ENCODE results near the gene CYB5B.
"Not testable (repeated sequence)": the region's sequence is repeated elsewhere in the genome, so short reads cannot be mapped to it uniquely, and the experiment has no call there.

The CYB5B gene

DNA sequence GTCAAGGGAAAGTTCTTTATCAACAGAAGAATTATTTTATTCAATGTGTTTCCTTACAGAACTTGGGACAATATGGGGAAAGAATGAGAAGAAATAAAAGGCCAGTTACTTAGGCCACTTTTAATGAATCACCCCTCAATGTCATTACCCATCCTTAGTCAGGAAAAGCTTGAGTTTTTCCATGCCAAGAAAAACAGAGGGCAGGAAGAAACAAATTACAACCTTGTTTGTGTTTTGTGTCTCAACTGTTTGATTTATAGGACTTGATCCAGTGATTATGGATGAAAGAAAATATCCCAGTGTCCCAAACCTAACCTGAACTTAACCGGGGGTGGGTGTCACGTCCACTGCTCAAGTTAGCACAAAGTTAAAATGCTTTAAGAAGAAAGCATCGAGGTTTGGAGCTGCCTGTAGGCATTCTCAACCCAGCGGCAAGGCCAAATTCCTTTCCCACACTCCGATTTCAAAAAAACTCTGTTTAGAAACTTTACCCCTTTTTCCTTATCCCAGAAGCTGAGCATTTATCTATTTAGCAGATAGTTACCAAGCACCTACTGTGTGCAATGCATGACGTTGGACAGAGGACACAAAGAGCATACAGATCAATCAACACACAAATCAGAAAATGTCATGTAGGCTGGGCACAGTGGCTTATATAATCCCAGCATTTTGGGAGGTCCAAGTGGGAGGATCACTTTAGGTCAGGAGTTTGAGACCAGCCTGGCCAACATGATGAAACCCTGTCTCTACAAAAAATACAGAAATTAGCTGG, 14.0 kb upstream of the CYB5B start:
- no peak for DNase-seq

DNA sequence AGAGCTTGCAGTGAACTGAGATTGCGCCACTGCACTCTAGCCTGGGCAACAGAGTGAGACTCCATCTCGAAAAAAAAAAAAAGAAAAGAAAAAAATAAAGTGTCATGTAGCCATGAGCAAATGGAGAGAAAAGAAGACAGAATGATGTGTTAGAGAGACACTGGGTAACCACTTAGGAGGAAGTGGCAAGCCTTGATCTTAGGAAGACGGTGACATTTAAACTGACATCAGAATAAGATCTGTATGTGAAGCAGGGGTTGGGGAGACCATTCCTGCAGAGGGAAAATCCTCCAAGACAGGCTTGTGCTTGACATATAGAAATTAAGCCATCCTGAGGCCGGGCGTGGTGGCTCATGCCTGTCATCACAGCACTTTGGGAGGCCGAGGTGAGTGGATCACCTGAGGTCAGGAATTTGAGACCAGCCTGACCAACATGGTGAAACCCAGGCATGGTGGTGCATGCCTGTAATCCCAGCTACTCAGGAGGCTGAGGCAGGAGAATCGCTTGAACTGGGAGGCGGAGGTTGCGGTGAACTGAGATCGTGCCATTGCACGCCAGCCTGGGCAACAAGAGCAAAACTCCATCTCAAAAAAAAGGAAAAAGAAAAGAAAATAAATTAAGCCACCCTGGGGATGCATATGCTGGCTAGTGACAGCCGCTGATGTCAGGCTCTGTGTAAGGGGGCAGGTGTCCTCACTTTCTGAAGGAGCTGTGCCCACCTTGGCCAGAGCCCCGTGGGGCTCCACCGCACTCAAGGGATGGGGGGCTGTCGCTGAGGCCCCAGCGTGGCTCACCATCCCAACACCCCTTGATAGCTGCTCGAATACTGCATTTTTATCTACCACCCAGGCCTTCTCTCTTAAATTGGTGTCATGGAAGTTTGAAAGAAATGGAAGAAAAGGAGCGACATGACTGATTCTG, 13.1 kb upstream of the CYB5B start:
- no peak for DNase-seq

DNA sequence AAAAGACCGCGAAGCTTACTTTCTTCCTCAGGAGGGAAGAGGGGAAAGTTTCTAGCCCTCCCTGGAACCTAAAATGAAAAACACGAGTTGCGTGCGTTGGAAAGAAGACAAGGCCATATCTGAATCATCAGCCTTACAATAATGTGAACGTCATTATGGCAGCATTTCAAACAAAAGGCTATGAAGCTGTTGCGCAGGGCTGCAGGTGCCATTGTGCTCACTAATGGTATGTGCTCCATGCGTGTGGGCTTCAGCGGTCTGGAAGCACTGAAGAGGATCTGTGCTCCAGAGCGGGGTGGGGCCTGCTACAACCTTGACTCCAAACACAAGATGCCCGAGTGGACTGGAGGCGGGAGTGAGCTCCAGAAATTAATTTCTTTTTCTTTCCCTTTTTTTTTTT, 12.1 kb upstream of the CYB5B start:
- no peak for DNase-seq

DNA sequence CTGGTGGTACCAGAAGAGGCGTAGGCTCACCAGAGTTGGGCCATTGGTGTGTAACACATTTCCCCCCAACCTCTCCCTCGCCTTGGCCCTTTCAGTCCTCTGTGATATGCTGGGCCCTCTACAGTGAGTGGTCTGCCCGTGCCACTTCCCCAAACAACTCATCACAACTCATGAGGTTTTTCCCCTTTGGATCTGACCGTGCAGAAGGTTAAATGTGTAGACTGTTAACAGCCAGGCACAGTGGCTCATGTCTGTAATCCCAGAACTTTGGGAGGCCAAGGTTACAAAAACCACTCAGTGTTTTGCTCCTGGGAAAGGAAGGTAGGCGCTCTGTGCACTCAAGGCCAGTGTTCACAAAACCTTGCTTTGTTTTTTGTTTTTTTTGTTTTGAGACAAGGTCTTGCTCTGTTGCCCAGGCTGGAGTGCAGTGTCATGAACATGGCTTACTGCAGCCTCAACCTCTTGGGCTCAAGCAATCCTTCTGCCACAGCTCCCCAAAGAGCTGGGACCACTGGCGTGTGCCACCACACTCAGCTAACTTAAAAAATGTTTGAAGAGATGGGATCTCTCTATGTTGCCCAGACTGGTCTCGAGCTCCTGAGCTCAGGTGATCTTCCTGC, 11.3 kb upstream of the CYB5B start:
- DNase-seq, result no peak

DNA sequence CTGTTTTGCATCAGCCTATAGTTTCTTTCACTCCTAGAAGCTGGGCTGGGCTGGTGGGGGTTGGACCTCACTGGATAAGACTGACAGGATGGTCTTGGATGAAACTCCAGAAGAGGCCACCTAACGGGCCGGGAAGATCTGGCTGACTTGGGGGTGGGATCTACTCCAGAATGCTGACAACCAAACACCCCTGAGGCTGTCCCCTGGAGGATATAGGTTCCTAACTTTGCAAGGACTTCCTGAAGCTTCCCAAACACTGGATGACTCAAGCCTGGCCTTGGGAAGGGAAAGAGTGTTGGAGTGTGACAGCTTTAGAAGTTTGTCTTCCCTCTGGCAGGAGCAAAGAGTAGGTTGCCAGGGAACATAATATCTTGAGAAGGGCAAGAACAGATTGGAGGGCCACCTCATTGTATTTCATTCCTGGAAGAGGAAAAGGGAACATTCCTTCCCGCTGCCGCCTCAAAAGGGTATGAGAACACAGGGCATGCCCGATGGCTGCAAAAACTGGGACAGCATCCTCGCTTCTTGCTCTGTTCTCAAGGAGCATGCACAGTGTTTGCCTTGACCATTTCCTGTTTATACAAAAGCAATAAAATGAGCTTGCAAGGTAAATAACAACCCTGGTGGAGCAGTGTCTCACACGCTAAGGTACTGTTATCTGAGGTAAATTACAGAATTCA, 6.8 kb upstream of the CYB5B start:
- no peak for DNase-seq

DNA sequence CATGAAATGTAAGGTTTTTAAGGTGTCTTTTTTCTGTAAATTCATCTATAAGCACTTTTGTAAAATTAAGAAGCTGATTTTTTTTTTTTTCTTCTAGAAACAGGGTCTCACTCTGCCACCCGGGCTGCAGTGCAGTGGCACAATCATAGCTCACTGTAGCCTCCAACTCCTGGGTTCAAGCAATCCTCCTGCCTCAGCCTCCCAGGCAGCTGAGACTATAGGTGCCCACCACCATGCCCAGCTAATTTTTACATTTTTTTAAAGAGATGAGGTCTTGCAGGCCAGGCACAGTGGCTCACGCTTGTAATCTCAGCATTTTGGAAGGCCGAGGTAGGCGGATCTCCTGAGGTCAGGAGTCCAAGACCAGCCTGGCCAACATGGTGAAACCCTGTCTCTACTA, 4.5 kb upstream of the CYB5B start:
- DNase-seq, result no peak

DNA sequence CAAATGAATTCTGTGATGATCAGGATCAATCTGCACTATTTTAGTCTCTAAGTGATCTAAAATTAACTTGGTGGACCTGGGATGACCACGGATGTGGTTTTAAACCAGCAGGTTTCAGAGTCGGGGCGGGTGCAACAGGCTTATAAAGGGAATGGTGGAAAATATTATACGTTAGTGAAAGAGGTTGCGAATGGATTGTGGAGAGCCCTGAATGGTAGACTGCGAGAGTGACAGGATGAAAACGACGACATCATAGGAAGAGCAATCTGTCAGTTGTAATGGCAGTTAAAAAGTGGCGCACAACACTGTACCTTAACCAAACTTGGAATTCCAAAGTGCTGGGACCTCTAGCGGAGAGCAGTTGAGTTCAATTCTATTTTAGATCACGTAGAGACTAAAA, 1.2 kb upstream of the CYB5B start:
- no peak for DNase-seq

DNA sequence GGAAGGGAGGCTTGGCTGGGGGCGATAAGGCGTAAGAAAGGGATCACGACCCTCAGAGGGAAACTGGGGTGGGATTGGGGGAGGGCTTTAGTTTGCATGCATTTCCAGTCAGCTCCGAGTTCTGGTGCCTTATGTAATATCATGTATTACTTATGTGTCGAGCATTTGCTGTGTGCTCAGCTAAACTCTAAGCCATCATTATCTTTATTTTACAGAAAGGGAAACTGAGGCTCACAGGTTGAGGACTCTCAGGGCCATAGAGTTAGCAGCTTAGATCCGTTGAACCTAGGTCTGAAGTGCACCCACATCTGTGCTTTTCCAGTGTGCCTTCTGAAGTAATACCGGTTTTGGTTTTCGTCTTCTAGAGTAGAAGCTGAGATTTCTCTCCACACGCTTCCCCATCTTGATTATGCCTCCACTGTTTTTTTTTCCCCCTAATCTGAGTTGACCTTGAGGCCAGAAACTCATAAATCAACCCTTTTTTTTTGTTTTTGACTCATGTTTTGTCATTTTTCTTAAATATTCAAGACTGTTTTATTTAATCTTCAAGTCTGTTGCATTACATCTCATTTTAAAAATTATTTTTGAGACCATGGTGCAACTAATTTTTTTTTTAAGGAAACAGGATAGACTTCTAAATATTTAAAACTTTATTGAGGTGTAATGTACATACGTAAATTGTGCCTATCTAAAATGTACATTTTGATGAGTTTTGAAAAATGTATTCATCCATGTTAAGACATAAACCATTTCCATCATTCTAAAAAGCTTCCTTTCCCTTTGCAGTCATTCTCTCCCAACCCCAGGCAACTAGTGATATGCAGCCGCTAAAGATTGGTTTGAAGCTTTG, 741 bp downstream of the CYB5B start:
- no peak for DNase-seq

DNA sequence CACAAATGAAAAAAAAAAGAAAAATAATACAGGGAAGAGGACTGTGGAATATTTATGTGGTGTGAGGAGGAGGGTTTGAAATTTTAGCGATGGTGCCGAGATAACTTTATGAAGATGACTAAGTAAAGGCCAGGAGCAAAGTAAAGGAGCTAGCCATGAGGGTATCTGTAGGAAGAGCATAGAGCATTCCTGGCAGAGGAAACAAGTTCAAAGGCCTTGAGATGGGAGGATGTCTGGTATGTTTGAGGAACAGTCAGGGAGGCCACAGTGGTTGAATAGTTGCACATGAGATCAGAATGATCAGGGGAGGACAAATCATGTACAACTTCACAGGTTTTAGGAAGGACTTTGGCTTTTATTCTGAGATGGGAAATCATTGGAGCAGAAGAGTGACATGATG, 4.2 kb downstream of the CYB5B start:
- DNase-seq, result no peak

DNA sequence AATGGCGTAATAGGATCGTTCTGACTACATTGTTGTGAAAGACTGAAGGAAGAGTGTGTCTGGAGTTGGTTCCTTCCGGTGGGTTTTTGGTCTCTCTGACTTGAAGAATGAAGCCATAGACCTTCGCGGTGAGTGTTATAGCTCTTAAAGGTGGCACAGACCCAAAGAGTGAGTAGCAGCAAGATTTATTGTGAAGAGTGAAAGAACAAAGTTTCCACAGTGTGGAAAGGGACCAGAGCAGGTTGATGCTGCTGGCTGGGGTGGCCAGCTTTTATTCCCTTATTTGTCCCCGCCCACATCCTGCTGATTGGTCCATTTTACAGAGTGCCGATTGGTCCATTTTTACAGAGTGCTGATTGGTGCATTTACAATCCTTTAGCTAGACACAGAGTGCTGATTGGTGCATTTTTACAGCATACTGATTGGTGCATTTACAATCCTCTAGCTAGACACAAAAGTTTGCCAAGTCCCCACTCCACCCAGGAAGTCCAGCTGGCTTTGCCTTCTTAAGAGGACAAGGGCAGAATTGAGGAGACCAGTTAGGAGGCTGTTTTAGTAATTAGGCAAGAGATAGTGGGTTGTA, 4.7 kb downstream of the CYB5B start:
- DNase-seq, result not testable (repeated sequence)

DNA sequence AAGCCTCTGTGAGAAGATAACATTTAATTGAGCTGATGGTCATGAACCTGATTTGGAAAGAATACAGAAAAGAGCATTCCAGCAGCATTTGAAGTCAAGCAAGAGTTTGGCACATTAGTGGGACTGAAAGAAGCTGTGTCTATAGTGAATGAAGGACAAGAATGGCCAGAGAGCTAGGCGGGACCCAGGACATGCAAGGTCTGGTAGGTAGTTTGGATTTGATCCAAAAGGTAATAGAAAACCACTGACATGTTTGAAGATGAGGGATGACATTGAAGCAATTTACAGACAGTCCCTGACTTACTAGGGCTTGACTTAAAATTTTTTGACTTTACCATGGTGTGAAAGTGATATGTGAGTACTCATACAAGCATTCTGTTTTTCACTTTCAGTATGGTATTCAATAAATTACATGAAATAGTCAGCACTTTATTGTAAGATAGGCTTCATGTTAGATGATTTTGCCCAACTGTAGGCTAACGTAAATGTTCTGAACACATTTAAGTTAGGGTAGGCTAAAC, 7.6 kb downstream of the CYB5B start:
- DNase-seq, result no peak

DNA sequence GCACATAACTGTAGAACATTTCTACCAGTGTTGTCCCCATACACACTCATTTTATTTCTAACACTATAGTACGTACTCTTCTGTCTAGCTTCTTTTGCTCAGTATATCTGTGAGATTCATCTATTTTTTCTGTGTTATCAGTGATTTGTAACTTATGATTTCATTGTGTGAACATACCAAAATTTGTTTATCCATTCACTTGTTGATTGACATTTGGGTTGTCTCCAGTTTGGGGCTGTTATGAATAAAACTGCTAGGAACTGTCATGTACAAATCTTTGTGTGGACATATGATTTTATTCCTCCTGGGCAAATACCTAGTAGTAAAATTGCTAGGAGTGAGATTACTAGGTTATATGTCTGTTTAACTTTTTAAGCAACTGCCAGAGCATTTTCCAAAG, 9.6 kb downstream of the CYB5B start:
- DNase-seq, result no peak

DNA sequence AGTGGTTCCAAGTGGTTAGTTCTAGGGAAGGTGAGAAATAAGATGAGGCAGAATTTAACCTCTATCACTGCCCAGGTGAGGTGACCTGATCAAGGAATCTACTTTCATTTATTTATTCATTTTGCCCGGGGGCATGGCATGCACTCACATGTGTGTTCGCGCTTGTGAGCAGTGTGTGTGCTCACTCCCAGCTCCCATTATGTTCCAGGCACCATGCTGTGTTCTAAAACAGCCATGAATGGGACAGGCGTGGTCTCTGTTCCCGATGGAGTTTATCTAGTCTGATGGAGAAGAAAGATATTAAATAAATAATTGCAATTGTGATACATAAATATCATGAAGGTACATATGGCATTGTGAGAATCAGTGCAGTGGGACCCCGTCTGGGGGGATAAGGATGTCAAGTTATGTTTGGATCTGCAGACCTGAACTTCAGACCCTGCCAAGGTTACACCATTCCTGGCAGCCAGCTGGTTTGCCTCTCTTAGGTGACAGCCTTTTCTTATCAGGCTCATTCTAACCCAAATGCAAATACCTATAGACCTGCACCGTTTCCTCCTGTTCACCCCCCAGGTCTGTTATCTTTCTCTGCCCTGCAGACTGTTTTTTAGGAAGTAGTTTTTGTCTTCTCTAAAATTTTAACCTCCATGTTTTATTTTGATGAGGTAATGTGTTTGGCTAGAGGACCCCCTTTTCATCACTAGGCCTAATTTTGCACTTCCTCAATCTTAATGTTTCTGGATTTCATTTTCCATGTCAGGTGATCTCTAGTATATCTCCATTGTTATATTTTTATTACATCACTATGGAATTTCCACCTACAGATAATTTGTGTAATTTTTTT, 11.8 kb downstream of the CYB5B start:
- DNase-seq, result no peak

DNA sequence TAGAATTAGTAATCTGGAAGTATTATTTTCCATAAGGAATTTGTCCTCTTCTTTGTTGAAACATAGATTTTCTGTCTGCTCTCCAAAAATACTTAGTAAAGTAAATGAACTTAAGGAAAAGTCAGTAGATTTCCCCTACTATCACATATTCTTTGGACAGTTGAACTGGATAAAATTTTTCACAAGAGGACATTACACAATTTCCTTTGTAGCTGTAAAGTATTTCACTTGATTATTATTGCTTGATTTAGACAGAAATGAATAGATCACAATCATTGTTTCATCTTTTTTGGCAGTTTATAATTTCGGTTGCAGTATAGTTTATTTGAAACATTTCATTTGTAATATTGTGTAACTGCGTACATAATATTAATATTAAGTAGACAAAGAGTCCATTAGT, 12.5 kb downstream of the CYB5B start:
- no peak for DNase-seq

DNA sequence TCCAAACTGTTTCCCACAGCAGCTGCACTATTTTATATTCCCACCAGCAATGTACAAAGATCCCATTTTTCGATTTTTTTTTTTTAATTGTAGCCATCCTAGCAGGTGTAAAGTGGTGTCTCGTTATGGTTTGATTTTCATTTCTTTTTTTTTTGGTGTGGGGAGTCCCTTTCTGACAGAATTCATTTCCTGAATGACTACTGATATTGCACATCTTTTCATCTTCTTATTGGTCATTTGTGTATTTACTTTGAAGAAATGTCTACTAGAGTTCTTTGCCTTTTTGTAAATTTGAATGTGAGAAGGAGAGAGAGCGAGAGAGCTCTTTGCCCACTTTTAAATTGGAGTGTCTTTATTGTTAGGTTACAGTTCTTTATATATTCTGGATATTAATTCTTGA, 14.0 kb downstream of the CYB5B start:
- DNase-seq, result no peak

DNA sequence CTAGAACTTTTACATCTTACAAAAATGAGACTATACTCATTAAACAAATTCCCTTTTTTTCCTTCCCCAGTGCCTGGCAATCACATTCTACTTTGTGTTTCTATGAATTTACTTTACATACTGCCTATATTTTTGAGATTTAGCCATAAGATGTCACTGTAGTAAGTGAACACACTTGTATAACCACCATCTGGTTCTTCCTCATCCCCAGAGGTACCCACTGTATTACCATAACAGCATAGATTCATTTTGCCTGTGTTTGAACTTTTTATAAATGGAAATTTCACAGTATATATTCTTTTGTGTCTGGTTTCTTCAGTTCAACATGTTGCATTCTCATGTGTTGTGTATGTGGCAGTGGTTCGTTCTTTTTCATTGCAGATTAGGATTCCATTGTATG, 15.8 kb downstream of the CYB5B start:
- no peak for DNase-seq

DNA sequence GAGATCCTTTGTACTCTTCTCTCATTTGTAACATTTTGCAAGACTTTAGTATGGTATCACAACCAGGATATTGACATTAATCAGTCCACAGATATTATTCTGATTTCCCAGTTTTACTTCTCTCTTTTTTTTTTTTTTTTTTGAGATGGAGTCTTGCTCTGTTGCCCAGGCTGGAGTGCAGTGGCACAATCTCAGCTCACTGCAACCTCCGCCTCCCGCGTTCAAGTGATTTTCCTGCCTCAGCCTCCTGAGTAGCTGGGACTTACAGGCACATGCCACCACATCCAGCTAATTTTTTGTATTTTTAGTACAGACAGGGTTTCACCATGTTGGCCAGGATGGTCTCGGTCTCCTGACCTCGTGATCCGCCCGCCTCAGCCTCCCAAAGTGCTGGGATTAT, 16.6 kb downstream of the CYB5B start:
- not testable (repeated sequence) for DNase-seq

DNA sequence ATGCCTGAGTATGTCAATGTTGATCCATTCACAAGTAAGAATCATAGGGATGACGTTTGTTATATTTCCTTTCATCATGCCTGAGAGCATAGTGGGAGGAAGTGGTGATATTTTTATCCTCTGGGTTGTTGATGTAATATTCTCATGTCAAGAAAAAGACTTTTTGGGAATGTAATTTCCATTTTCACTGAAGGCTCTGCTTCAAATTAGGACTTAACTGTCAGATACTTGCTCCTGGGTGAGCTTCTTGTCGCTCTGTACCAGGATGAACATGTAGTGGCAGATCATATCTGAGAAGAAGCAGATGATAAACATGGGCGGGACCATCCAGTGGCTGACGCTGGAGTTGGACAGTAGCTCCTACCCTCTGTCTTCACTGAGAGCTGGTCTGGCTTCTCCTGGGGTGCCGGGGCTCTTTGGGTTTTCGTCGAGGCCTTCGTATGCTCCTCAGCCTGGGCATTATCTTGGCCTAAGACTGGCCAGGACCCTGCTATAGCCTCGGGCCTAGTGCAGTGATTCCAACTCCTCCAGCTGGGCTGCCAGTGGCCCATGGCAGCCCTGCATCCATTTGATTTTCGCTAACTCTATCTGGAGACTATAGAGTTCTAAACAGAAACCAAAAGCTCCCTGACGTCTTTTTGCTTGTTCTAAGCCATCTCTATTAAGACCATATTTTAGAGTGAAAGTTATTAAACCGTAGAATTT, 19.7 kb downstream of the CYB5B start:
- no peak for DNase-seq

DNA sequence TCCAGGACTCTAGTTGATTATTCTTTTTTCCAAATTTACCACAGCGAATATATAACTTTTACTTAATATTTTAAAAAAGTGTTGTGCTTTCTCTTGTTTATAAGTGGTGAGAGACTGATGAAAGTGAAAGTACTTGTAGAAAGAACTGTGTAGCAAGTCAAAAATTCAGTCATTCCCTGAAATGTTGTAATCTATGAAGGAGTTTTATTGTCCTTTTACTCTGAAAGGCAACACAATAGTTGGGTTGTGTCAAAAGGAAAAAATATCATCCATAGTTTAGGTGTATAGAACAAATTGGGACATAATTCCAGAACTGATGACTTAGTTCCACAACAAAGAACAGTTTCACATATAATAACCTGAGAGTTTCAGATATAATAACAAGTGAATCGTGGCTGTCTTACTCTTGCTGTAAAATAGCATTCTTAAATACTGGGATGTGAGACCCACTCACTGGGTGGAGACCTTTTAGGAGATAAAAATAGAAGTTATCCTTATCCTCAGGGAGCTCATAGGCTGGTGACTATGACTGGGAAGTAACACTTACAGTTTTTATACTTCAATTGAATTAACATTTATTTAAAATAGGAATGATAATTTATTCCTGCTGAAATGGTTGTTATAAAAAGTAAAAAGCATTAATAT, 20.6 kb downstream of the CYB5B start:
- DNase-seq, result no peak
